Gastroesophageal sphincter (tissue), 3 donors: Measurements from ENCODE around the gene GCK.

Experiments
- CTCF ChIP-seq, 4 experiments: fragments of 200-600 bp in 2 of 4; fragments of 450-650 bp in 2 of 4; sonication (generic) in 1 of 4; IDR thresholded peaks; one replicate each; pipeline ENCODE4 v1.5.1; 2017 to 2019; ENCODE audit warnings: antibody characterized with exemption in 4 of 4, mild to moderate bottlenecking in 2 of 4, moderate library complexity in 2 of 4
- POLR2A ChIP-seq, 2 donors: fragments of 450-650 bp; IDR thresholded peaks; one replicate each; pipeline ENCODE4 v1.6.1; 2017; ENCODE audit warnings: antibody characterized with exemption in 2 of 2, mild to moderate bottlenecking in 2 of 2, moderate library complexity in 1 of 2
- POLR2AphosphoS5 ChIP-seq: sonication (generic); formaldehyde crosslinking; IDR thresholded peaks from one replicate; pipeline ENCODE4 v1.6.1; 2017; ENCODE audit warnings: antibody characterized with exemption

GRCh38 chr7:44201813-44202212 is 12.6 kb upstream of the GCK start:
- no peak for TF ChIP-seq CTCF (IDR thresholded peaks at IDR 0.05)
- TF ChIP-seq POLR2AphosphoS5, result no peak
- TF ChIP-seq POLR2A (IDR thresholded peaks at IDR 0.05), result no peak
